Hepatocyte (in vitro differentiated cells): ENCODE data around the gene RPS6KA2. TPM values are rescaled to one million over a fixed set of nuclear protein-coding genes. Genes with fewer than 3 reads are reported as not detected.

Experiments
- DNase-seq: peaks from one replicate; pipeline ENCODE4 v3.0.0-alpha.2; 2016; ENCODE audit warnings: low spot score
- H2AFZ ChIP-seq: fragments of 200-600 bp; sonication (generic); 2 replicates; pipeline ENCODE4 v1.6.0; 2016; ENCODE audit warnings: antibody characterized with exemption, mild to moderate bottlenecking
- H3K27ac ChIP-seq: fragments of 200-600 bp; sonication (generic); 2 replicates; pipeline ENCODE4 v1.5.1; 2016; ENCODE audit warnings: mild to moderate bottlenecking
- H3K27me3 ChIP-seq: fragments of 200-600 bp; sonication (generic); 2 replicates; pipeline ENCODE4 v1.6.1; 2016
- H3K36me3 ChIP-seq: fragments of 200-600 bp; sonication (generic); replicated peaks from 2 replicates; pipeline ENCODE4 v1.5.1; 2016; ENCODE audit warnings: low read depth; ENCODE audit not compliant: insufficient read depth
- H3K4me1 ChIP-seq: fragments of 200-600 bp; sonication (generic); 2 replicates; pipeline ENCODE4 v1.5.1; 2016; ENCODE audit warnings: mild to moderate bottlenecking, moderate library complexity; ENCODE audit not compliant: insufficient read depth
- H3K4me2 ChIP-seq: fragments of 200-600 bp; sonication (generic); 2 replicates; pipeline ENCODE4 v1.6.0; 2016
- H3K4me3 ChIP-seq: fragments of 200-600 bp; sonication (generic); 2 replicates; pipeline ENCODE4 v1.5.1; 2016; ENCODE audit warnings: mild to moderate bottlenecking
- H3K79me2 ChIP-seq: fragments of 200-600 bp; sonication (generic); 2 replicates; pipeline ENCODE4 v1.6.0; 2017; ENCODE audit warnings: mild to moderate bottlenecking
- H3K9me2 ChIP-seq: fragments of 200-600 bp; sonication (generic); replicated peaks from 2 replicates; pipeline ENCODE4 v1.6.0; 2017; ENCODE audit warnings: mild to moderate bottlenecking; ENCODE audit not compliant: insufficient read depth
- H3K9me3 ChIP-seq: fragments of 200-600 bp; sonication (generic); 2 replicates; pipeline ENCODE4 v1.5.1; 2016; ENCODE audit warnings: low read depth, mild to moderate bottlenecking
- H4K20me1 ChIP-seq: fragments of 200-600 bp; sonication (generic); 2 replicates; pipeline ENCODE4 v1.6.0; 2016; ENCODE audit warnings: mild to moderate bottlenecking; ENCODE audit not compliant: insufficient read depth, poor library complexity, severe bottlenecking
- CTCF ChIP-seq: fragments of 200-600 bp; sonication (generic); IDR thresholded peaks from 2 replicates; pipeline ENCODE4 v1.5.1; 2016; ENCODE audit warnings: antibody characterized with exemption, mild to moderate bottlenecking; ENCODE audit not compliant: poor library complexity
- EZH2 ChIP-seq: fragments of 200-600 bp; sonication (generic); IDR thresholded peaks from 2 replicates; pipeline ENCODE4 v1.6.1; 2016; ENCODE audit warnings: antibody characterized with exemption, mild to moderate bottlenecking, borderline replicate concordance
- EZH2phosphoT487 ChIP-seq: fragments of 200-600 bp; sonication (generic); IDR thresholded peaks from one replicate; pipeline ENCODE4 v1.6.1; 2018; ENCODE audit warnings: antibody characterized with exemption, mild to moderate bottlenecking, low read depth, moderate library complexity; ENCODE audit not compliant: unreplicated experiment, severe bottlenecking
- whole genome bisulfite sequencing: methylation state at CpG from one replicate; pipeline ENCODE4 v1.1.6; 2016; ENCODE audit warnings: low lambda C conversion rate; ENCODE audit errors: missing lambda C conversion rate; 5-methylcytosine and 5-hydroxymethylcytosine counted together
- polyA plus RNA-seq: library from polyadenylated mRNA; unstranded; fragments of >200 nt; fragmentation: Nextera tagmentation; extraction: Ambion mirVana; gene quantifications from 2 replicates; pipeline ENCODE4 v1.2.1, GENCODE V29; 2016
- total RNA-seq: library from RNA; depleted of rRNA; stranded (reverse); fragments of >200 nt; gene quantifications from 2 replicates; pipeline ENCODE4 v1.2.3, GENCODE V29; 2014

Gene RPS6KA2
- total and polyA plus RNA-seq, 2 experiments from 2014 or later, result 27.7 to 29.2 TPM

- H3K9me2 ChIP-seq, result no peaks in the 10 kb centered on the region
- no peaks in the 10 kb centered on the region for H3K36me3 ChIP-seq
- H3K4me3 ChIP-seq, result no peak overlapping the region
- H3K27me3 ChIP-seq, result no peaks in the 10 kb centered on the region
- no peaks in the 10 kb centered on the region for H3K4me1 ChIP-seq
- TF ChIP-seq CTCF (no peak), EZH2 (no peak), EZH2phosphoT487 (no peak)
- no peak for DNase-seq
- H3K4me2 ChIP-seq, result no peak overlapping the region
- peaks cover 59% of the 10 kb centered on the region for H3K79me2 ChIP-seq
- H4K20me1 ChIP-seq, result peaks cover 3% of the 10 kb centered on the region
- 96% methylated on average over 5 of the region's 5 CpGs for WGBS
- peak overlapping the region; percentile 88 for H3K27ac ChIP-seq
- H3K9me3 ChIP-seq, result no peaks in the 10 kb centered on the region
- H2AFZ ChIP-seq, result no peak overlapping the region
Measured at GRCh38 chr6:166599205-166599604, 27.8 kb downstream of the RPS6KA2 start.

GRCh38 chr6:166598441-166599138 lies 28.5 kb downstream of the RPS6KA2 start:
- DNase-seq, result peak; percentile 42
- Histone ChIP-seq H3K4me3 (no peak overlapping the region), H3K9me2 (no peaks in the 10 kb centered on the region), H3K36me3 (no peaks in the 10 kb centered on the region), H3K9me3 (no peaks in the 10 kb centered on the region), H4K20me1 (peaks cover 2% of the 10 kb centered on the region), H3K27ac (peak overlapping the region; percentile 88), H3K79me2 (peaks cover 57% of the 10 kb centered on the region), H3K4me2 (no peak overlapping the region), H3K4me1 (no peaks in the 10 kb centered on the region), H2AFZ (no peak overlapping the region), H3K27me3 (no peaks in the 10 kb centered on the region)
- no peak for TF ChIP-seq CTCF
- TF ChIP-seq EZH2phosphoT487, result no peak
- TF ChIP-seq EZH2, result no peak
- 79% methylated on average over 11 of the region's 11 CpGs for WGBS

GRCh38 chr6:166597711-166598440 lies 29.2 kb downstream of the RPS6KA2 start:
- no peak overlapping the region for H3K4me3 ChIP-seq
- H2AFZ ChIP-seq, result no peak overlapping the region
- peak overlapping the region; percentile 66 for H3K27ac ChIP-seq

More at GRCh38 chr6:166597711-166598440, 29.2 kb downstream of the RPS6KA2 start:
- H3K27me3 ChIP-seq, result no peaks in the 10 kb centered on the region
- H3K4me2 ChIP-seq, result no peak overlapping the region
- no peak for DNase-seq
- H3K9me2 ChIP-seq, result no peaks in the 10 kb centered on the region
- WGBS, result 87% methylated on average over 10 of the region's 10 CpGs
- no peaks in the 10 kb centered on the region for H3K36me3 ChIP-seq
- peaks cover 57% of the 10 kb centered on the region for H3K79me2 ChIP-seq
- H4K20me1 ChIP-seq, result no peaks in the 10 kb centered on the region
- no peaks in the 10 kb centered on the region for H3K9me3 ChIP-seq
- no peaks in the 10 kb centered on the region for H3K4me1 ChIP-seq
- TF ChIP-seq CTCF (no peak), EZH2 (no peak), EZH2phosphoT487 (no peak)
